H9 (cell line): ENCODE data around the gene PER2. TPM values are rescaled to one million over a fixed set of nuclear protein-coding genes. Genes with fewer than 3 reads are reported as not detected.
A peak's percentile ranks its signal among the peaks of the same experiment; 100 is the strongest.

Experiments used
- DNase-seq: peaks from one replicate; pipeline ENCODE4 v3.0.0-alpha.2; 2017
- H2AFZ ChIP-seq: one replicate; pipeline ENCODE4 v1.6.1; 2013; ENCODE audit warnings: mild to moderate bottlenecking, low read length, control low read depth, moderate library complexity
- H2AK5ac ChIP-seq: 2 replicates; pipeline ENCODE4 v1.6.1; 2013; ENCODE audit warnings: low read length, control low read depth, mixed read lengths; ENCODE audit not compliant: insufficient read length
- H2BK120ac ChIP-seq: one replicate; pipeline ENCODE4 v1.6.1; 2013; ENCODE audit warnings: low read depth, mild to moderate bottlenecking, low read length, control low read depth, inconsistent platforms; ENCODE audit not compliant: poor library complexity, severe bottlenecking
- H2BK12ac ChIP-seq: 2 replicates; pipeline ENCODE4 v1.6.1; 2013; ENCODE audit warnings: low read length, control low read depth, mixed read lengths, low read depth; ENCODE audit not compliant: insufficient read length
- H2BK15ac ChIP-seq: 2 replicates; pipeline ENCODE4 v1.6.1; 2013; ENCODE audit warnings: low read depth, low read length, control low read depth
- H2BK20ac ChIP-seq: one replicate; pipeline ENCODE4 v1.6.1; 2013; ENCODE audit warnings: low read depth, mild to moderate bottlenecking, low read length, control low read depth, inconsistent platforms; ENCODE audit not compliant: poor library complexity, severe bottlenecking
- H2BK5ac ChIP-seq: 2 replicates; pipeline ENCODE4 v1.6.1; 2013; ENCODE audit warnings: low read length, control low read depth, mixed read lengths; ENCODE audit not compliant: insufficient read length
- H3K14ac ChIP-seq: 2 replicates; pipeline ENCODE4 v1.6.1; 2013; ENCODE audit warnings: low read length, control low read depth; ENCODE audit not compliant: insufficient read depth
- H3K18ac ChIP-seq: 2 replicates; pipeline ENCODE4 v1.6.1; 2013; ENCODE audit warnings: low read depth, mild to moderate bottlenecking, mixed read lengths, low read length, control low read depth; ENCODE audit not compliant: insufficient read length
- H3K23ac ChIP-seq: 2 replicates; pipeline ENCODE4 v1.6.1; 2013; ENCODE audit warnings: low read length, control low read depth, mixed read lengths, low read depth; ENCODE audit not compliant: insufficient read length
- H3K23me2 ChIP-seq: 2 replicates; pipeline ENCODE4 v1.6.1; 2013; ENCODE audit warnings: low read depth, mild to moderate bottlenecking, mixed read lengths, low read length, control low read depth; ENCODE audit not compliant: insufficient read length, poor library complexity, severe bottlenecking
- H3K27ac ChIP-seq: 2 replicates; pipeline ENCODE4 v1.5.1; 2013; ENCODE audit warnings: low read length, control low read depth, mixed read lengths, low read depth; ENCODE audit not compliant: insufficient read length
- H3K27me3 ChIP-seq: 2 replicates; pipeline ENCODE4 v1.6.1; 2013; ENCODE audit warnings: low read length, control low read depth, inconsistent platforms; ENCODE audit not compliant: insufficient read depth
- H3K4ac ChIP-seq: 2 replicates; pipeline ENCODE4 v1.6.1; 2013; ENCODE audit warnings: low read depth, mild to moderate bottlenecking, control low read depth, inconsistent platforms, low read length, moderate library complexity
- H3K4me1 ChIP-seq: 2 replicates; pipeline ENCODE4 v1.6.1; 2013; ENCODE audit warnings: low read length, control low read depth, inconsistent platforms; ENCODE audit not compliant: insufficient read depth
- H3K4me2 ChIP-seq: 2 replicates; pipeline ENCODE4 v1.6.1; 2013; ENCODE audit warnings: low read length, control low read depth, mixed read lengths; ENCODE audit not compliant: insufficient read length, insufficient read depth
- H3K56ac ChIP-seq: 2 replicates; pipeline ENCODE4 v1.6.1; 2013; ENCODE audit warnings: low read depth, mild to moderate bottlenecking, mixed read lengths, low read length, control low read depth; ENCODE audit not compliant: insufficient read length
- H3K79me1 ChIP-seq: 2 replicates; pipeline ENCODE4 v1.6.1; 2013; ENCODE audit warnings: low read depth, mild to moderate bottlenecking, moderate library complexity, low read length, control low read depth, inconsistent platforms; ENCODE audit not compliant: insufficient read depth, poor library complexity, severe bottlenecking
- H3K79me2 ChIP-seq: 2 replicates; pipeline ENCODE4 v1.6.1; 2013; ENCODE audit warnings: low read length, control low read depth, inconsistent platforms; ENCODE audit not compliant: insufficient read depth
- H3K9ac ChIP-seq: 2 replicates; pipeline ENCODE4 v1.6.1; 2013; ENCODE audit warnings: low read length, control low read depth, mixed read lengths; ENCODE audit not compliant: insufficient read length; ENCODE audit errors: extremely low read depth
- H3K9me3 ChIP-seq: one replicate; pipeline ENCODE4 v1.6.1; 2013; ENCODE audit warnings: low read depth, low read length, inconsistent platforms; ENCODE audit not compliant: control insufficient read depth
- H3T11ph ChIP-seq: one replicate; pipeline ENCODE4 v1.6.1; 2013; ENCODE audit warnings: mild to moderate bottlenecking, low read length, control low read depth, inconsistent platforms
- H4K20me1 ChIP-seq: one replicate; pipeline ENCODE4 v1.6.1; 2013; ENCODE audit not compliant: control insufficient read depth, insufficient read length, insufficient read depth
- H4K5ac ChIP-seq: 2 replicates; pipeline ENCODE4 v1.6.1; 2013; ENCODE audit warnings: low read depth, mild to moderate bottlenecking, mixed read lengths, low read length, control low read depth; ENCODE audit not compliant: insufficient read length
- H4K8ac ChIP-seq: replicated peaks from 2 replicates; pipeline ENCODE4 v1.6.1; 2013; ENCODE audit warnings: low read length, control low read depth, mixed read lengths, low read depth; ENCODE audit not compliant: insufficient read length
- H4K91ac ChIP-seq: 2 replicates; pipeline ENCODE4 v1.6.1; 2013; ENCODE audit warnings: low read depth, mild to moderate bottlenecking, moderate library complexity, mixed read lengths, low read length, control low read depth; ENCODE audit not compliant: insufficient read length
- H3K27ac Mint-ChIP-seq, 3 experiments: 2 replicates in 2 of 3; 3 replicates in 1 of 3; pipeline ENCODE4 v1.8.0; 2020 to 2021; ENCODE audit warnings: mixed read lengths in 3 of 3, mild to moderate bottlenecking in 1 of 3, moderate library complexity in 1 of 3
- H3K27me3 Mint-ChIP-seq: 2 replicates; pipeline ENCODE4 v1.8.0; 2021; ENCODE audit warnings: low read depth, mild to moderate bottlenecking, moderate library complexity, mixed read lengths
- H3K36me3 Mint-ChIP-seq, 3 experiments: 2 replicates in 2 of 3; 3 replicates in 1 of 3; pipeline ENCODE4 v1.8.0; 2020 to 2021; ENCODE audit warnings: low read depth in 3 of 3, mixed read lengths in 3 of 3; ENCODE audit not compliant: insufficient read depth in 1 of 3
- H3K4me1 Mint-ChIP-seq, 2 experiments: 2 replicates each; pipeline ENCODE4 v1.8.0; 2020; ENCODE audit warnings: mixed read lengths in 2 of 2
- H3K4me3 Mint-ChIP-seq, 2 experiments: 2 replicates in 1 of 2; 3 replicates in 1 of 2; pipeline ENCODE4 v1.8.0; 2020 to 2021; ENCODE audit warnings: mild to moderate bottlenecking in 2 of 2, mixed read lengths in 2 of 2, moderate library complexity in 1 of 2
- H3K9me3 Mint-ChIP-seq, 2 experiments: 2 replicates in 1 of 2; 3 replicates in 1 of 2; pipeline ENCODE4 v1.8.0; 2020; ENCODE audit warnings: mild to moderate bottlenecking in 2 of 2, mixed read lengths in 2 of 2, moderate library complexity in 1 of 2
- WGBS: extraction: QIAGEN DNeasy Blood & Tissue Kit; methylation state at CpG from one replicate; pipeline ENCODE4 v1.1.7; 2013; ENCODE audit warnings: missing lambda C conversion rate, low lambda C conversion rate, mixed read lengths; ENCODE audit not compliant: insufficient read length; ENCODE audit errors: extremely low coverage; 5-methylcytosine and 5-hydroxymethylcytosine counted together
- total RNA-seq: library from RNA; stranded (reverse); gene quantifications from 2 replicates; pipeline ENCODE4 v1.2.1, GENCODE V29; 2021
- TF ChIP-seq, protein P1 (sequence below): fragments of 200-600 bp; sonication (generic); conservative IDR thresholded peaks from 3 replicates; pipeline ENCODE4 v1.8.0; 2021; ENCODE audit warnings: antibody characterized with exemption, mild to moderate bottlenecking

The PER2 gene
- total RNA-seq, 1 experiment from 2014 or later, result 12.9 TPM

DNA sequence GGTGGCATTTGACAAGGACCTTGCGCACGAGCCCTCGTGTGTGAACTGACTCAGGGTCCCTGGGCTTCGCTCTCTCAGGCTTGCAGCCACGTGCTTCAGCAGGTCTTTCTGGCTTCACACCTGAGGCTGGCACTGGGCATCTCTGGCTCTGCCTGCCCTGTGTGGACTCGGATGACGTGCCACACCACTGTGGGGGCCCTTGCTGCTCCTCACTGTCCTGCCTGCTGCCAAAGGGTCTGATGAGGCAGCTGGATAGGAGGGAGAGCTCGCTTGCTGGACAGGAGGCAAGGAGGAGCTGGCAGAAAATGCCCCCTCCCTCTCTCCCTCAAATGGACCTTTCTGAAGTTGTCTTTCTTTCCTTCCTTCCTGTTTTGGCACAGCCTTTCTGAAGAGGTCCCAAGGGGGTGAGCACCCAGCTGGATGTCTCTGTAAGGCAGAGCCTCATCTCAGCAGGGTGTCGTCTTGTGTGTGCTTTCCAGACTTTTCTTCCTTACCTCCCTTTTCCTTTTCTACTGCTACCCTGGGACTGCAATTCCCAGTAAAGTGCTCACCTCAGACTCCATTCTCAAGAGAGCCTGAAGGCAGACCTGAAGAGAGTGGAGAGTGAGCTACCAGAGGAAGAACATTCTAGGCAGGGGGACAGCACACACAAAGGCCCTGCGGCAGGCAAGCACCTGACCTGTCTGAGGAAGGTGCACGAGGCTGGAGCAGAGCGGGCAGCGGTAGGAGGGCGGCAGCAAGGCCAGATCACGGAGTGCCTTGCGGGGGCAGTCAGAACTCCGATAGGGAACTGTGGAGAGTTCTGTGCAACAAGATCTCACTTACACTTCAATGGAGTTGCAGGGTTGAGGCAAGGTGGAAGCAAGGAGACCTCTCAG, 5.3 kb downstream of the PER2 start:
- Histone ChIP-seq H2BK20ac (no peak overlapping the region), H3K14ac (no peak overlapping the region; the same call in 1 of the 2 replicates), H3K23ac (no peak overlapping the region), H4K91ac (no peak overlapping the region), H3K79me2 (no peaks in the 10 kb centered on the region; the same call in 1 of the 2 replicates), H2BK12ac (no peak overlapping the region), H3K9me3 (no peaks in the 10 kb centered on the region), H4K20me1 (no peaks in the 10 kb centered on the region), H3K23me2 (peaks cover 3% of the 10 kb centered on the region), H3K27ac (no peak overlapping the region), H3K27me3 (no peaks in the 10 kb centered on the region), H4K8ac (no peak overlapping the region), H3K4me2 (no peak overlapping the region), H2AK5ac (no peak overlapping the region), H2BK120ac (no peak overlapping the region), H3T11ph (no peak overlapping the region), H3K4ac (no peak overlapping the region), H4K5ac (no peak overlapping the region), H2BK15ac (no peak overlapping the region), H3K18ac (no peak overlapping the region), H3K4me1 (no peaks in the 10 kb centered on the region; the same call in 1 of the 2 replicates), H3K79me1 (no peaks in the 10 kb centered on the region), H3K9ac (no peak overlapping the region), H2AFZ (no peak overlapping the region), H2BK5ac (no peak overlapping the region), H3K56ac (no peak overlapping the region)
- WGBS, result no CpG with 5 or more reads among the region's 17 CpGs
- Mint-ChIP-seq H3K4me3 (no peak overlapping the region), H3K27ac (peak overlapping the region in 1 of 3 experiments; percentile 64; a peak in 2 of 7 replicates), H3K36me3 (no peaks in the 10 kb centered on the region), H3K4me1 (peaks cover 21 to 44% of the 10 kb centered on the region in 2 experiments), H3K27me3 (peaks cover 2% of the 10 kb centered on the region; the same call in 1 of the 2 replicates), H3K9me3 (no peaks in the 10 kb centered on the region)
- DNase-seq, result no peak
- TF ChIP-seq, protein P1, sequence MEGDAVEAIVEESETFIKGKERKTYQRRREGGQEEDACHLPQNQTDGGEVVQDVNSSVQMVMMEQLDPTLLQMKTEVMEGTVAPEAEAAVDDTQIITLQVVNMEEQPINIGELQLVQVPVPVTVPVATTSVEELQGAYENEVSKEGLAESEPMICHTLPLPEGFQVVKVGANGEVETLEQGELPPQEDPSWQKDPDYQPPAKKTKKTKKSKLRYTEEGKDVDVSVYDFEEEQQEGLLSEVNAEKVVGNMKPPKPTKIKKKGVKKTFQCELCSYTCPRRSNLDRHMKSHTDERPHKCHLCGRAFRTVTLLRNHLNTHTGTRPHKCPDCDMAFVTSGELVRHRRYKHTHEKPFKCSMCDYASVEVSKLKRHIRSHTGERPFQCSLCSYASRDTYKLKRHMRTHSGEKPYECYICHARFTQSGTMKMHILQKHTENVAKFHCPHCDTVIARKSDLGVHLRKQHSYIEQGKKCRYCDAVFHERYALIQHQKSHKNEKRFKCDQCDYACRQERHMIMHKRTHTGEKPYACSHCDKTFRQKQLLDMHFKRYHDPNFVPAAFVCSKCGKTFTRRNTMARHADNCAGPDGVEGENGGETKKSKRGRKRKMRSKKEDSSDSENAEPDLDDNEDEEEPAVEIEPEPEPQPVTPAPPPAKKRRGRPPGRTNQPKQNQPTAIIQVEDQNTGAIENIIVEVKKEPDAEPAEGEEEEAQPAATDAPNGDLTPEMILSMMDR, result no peak
